MM.1S (cell line): ENCODE measurements around the gene RMI2.

ENCODE experiments used
- CTCF ChIP-seq: fragments of 300-600 bp; sonication (generic); IDR thresholded peaks from 2 replicates; pipeline ENCODE4 v1.5.1; 2016; ENCODE audit warnings: antibody characterized with exemption, low read length, mixed read lengths
- EZH2 ChIP-seq: fragments of 300-600 bp; sonication (generic); optimal IDR thresholded peaks from 2 replicates; pipeline ENCODE3; 2017; ENCODE audit warnings: low read depth, mild to moderate bottlenecking, antibody characterized with exemption, low read length, mixed read lengths
- EZH2phosphoT487 ChIP-seq: fragments of 300-600 bp; sonication (generic); IDR thresholded peaks from 2 replicates; pipeline ENCODE4 v1.6.1; 2018; ENCODE audit warnings: antibody characterized with exemption, low read length

- TF ChIP-seq CTCF, result no peak
- TF ChIP-seq EZH2, result no peak
- TF ChIP-seq EZH2phosphoT487, result no peak
Observed at GRCh38 chr16:11374255-11374654, 29.0 kb downstream of the RMI2 start.
